Ishikawa (cell line): ENCODE data around the gene ATG9A.

Source experiments
- CEBPB ChIP-seq: IDR thresholded peaks from 2 replicates; pipeline ENCODE4 v1.6.1; 2012
- CREB1 ChIP-seq: IDR thresholded peaks from 2 replicates; pipeline ENCODE4 v1.6.1; 2012; ENCODE audit warnings: low read depth
- FOXM1 ChIP-seq: IDR thresholded peaks from 2 replicates; pipeline ENCODE4 v1.6.1; 2012; ENCODE audit warnings: low read depth, borderline replicate concordance
- NFIC ChIP-seq: IDR thresholded peaks from 2 replicates; pipeline ENCODE4 v1.6.1; 2012
- RAD21 ChIP-seq: IDR thresholded peaks from 2 replicates; pipeline ENCODE4 v1.6.1; 2012; ENCODE audit warnings: low read depth
- YY1 ChIP-seq: IDR thresholded peaks from 2 replicates; pipeline ENCODE4 v1.6.1; 2012; ENCODE audit warnings: low read depth
- TF ChIP-seq, protein P1 (sequence below): IDR thresholded peaks from 2 replicates; pipeline ENCODE4 v1.6.1; 2012
- TF ChIP-seq, protein P2 (sequence below): IDR thresholded peaks from 2 replicates; pipeline ENCODE4 v1.6.1; 2012; ENCODE audit warnings: low read depth, mild to moderate bottlenecking
- TF ChIP-seq, protein P3 (sequence below): IDR thresholded peaks from 2 replicates; pipeline ENCODE4 v1.6.1; 2012

DNA sequence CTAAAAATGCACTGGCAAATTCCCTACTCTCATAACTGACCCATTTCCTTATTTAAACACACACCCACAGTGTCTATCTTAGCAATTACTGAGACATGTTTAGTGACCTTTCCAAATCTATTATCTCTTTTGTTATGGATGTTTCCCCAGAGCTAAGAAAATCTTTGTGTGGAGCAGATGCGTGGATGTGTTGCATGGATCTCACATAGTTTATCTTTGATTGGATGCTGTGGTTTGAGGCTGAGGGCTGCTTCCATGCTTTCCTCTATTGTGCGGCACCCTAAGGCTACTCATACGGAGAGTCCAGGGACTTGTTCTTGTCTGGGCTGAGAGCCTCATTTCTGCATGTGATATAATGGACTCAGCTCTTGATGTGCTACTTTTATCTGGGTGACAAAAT lies 4.9 kb upstream of the ATG9A start:
- TF ChIP-seq YY1 (no peak), NFIC (no peak), CEBPB (no peak), RAD21 (no peak), FOXM1 (no peak), CREB1 (no peak)
- TF ChIP-seq, protein P1, sequence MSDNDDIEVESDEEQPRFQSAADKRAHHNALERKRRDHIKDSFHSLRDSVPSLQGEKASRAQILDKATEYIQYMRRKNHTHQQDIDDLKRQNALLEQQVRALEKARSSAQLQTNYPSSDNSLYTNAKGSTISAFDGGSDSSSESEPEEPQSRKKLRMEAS = no peak
- TF ChIP-seq, protein P2, sequence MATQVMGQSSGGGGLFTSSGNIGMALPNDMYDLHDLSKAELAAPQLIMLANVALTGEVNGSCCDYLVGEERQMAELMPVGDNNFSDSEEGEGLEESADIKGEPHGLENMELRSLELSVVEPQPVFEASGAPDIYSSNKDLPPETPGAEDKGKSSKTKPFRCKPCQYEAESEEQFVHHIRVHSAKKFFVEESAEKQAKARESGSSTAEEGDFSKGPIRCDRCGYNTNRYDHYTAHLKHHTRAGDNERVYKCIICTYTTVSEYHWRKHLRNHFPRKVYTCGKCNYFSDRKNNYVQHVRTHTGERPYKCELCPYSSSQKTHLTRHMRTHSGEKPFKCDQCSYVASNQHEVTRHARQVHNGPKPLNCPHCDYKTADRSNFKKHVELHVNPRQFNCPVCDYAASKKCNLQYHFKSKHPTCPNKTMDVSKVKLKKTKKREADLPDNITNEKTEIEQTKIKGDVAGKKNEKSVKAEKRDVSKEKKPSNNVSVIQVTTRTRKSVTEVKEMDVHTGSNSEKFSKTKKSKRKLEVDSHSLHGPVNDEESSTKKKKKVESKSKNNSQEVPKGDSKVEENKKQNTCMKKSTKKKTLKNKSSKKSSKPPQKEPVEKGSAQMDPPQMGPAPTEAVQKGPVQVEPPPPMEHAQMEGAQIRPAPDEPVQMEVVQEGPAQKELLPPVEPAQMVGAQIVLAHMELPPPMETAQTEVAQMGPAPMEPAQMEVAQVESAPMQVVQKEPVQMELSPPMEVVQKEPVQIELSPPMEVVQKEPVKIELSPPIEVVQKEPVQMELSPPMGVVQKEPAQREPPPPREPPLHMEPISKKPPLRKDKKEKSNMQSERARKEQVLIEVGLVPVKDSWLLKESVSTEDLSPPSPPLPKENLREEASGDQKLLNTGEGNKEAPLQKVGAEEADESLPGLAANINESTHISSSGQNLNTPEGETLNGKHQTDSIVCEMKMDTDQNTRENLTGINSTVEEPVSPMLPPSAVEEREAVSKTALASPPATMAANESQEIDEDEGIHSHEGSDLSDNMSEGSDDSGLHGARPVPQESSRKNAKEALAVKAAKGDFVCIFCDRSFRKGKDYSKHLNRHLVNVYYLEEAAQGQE = no peak
- TF ChIP-seq, protein P3, sequence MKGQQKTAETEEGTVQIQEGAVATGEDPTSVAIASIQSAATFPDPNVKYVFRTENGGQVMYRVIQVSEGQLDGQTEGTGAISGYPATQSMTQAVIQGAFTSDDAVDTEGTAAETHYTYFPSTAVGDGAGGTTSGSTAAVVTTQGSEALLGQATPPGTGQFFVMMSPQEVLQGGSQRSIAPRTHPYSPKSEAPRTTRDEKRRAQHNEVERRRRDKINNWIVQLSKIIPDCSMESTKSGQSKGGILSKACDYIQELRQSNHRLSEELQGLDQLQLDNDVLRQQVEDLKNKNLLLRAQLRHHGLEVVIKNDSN = no peak
